ENCODE results near the gene INTS13.
"Not testable (repeated sequence)": the region's sequence is repeated elsewhere in the genome, so short reads cannot be mapped to it uniquely, and the experiment has no call there.

Gene INTS13

DNA sequence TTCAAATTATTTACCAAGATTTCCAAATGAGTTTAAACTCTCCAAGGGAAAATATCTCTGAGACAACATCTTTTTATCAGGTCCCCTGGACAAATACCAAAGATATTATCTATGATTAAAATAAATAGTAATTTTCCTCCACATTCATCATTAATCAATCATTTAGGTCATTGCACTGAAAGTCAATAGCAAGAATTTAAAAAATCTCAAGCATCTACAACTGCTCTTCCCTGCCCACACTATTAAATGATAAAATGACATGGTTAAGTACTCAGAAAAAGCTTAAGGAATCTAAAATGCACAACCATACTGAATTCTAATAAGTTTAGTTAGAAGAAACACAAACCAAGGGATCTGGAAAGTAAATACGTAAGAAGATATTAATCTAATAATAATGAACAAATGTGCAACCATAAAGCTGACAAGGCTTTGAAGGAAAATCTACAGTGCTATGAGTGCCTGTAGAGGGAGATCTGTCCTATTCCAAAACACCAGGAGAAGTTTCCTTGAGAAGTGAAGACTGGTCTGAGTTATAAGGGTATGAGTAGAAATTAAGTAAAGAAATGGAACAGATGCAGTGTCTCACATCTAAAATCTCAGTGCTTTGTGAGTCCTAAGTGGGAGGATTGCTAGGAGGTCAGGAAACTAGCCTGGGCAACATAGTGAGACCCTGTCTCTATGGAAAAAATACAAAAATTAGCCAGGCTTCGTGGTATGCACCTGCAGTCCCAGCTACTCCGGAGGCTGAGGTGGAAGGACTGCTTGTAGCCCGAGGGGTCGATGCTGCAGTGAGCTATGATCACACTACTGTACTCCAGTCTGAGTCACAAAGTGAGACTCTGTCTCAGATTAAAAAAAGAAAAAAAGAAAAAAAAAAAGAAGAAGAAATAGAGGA, 19.2 kb downstream of the INTS13 start:
- DNase-seq (ENCODE audit: low read depth), result peak; percentile 53
- TF ChIP-seq, protein P1, sequence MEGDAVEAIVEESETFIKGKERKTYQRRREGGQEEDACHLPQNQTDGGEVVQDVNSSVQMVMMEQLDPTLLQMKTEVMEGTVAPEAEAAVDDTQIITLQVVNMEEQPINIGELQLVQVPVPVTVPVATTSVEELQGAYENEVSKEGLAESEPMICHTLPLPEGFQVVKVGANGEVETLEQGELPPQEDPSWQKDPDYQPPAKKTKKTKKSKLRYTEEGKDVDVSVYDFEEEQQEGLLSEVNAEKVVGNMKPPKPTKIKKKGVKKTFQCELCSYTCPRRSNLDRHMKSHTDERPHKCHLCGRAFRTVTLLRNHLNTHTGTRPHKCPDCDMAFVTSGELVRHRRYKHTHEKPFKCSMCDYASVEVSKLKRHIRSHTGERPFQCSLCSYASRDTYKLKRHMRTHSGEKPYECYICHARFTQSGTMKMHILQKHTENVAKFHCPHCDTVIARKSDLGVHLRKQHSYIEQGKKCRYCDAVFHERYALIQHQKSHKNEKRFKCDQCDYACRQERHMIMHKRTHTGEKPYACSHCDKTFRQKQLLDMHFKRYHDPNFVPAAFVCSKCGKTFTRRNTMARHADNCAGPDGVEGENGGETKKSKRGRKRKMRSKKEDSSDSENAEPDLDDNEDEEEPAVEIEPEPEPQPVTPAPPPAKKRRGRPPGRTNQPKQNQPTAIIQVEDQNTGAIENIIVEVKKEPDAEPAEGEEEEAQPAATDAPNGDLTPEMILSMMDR (conservative IDR thresholded peaks at IDR 0.05; ENCODE audit: low read depth, low read length), result peak; percentile 42
- H3K4me3 ChIP-seq (ENCODE audit: low read depth, low read length), result no peak overlapping the region

DNA sequence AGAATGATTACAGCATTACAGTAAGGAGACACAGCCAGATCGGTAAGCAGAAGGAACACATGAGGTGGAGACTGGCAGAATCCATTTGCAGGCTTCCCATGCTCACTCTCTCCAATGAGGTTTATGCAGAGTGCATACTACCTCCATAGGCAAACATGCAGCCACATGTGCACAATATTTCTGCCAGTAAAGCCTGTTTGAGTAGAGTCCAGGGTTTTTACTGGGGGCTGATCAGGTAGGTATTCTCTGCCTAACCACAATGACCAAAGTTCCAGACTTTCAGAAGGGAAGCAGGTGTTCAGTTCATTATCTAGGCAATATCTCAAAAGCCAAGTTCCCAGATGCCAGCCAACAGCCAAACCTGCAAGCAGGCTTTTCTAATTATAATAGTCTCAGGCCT, 31.1 kb downstream of the INTS13 start:
- DNase-seq (ENCODE audit: low read depth), result no peak
- no peak overlapping the region for H3K4me3 ChIP-seq (ENCODE audit: low read depth, low read length)
- TF ChIP-seq, protein P1 (conservative IDR thresholded peaks at IDR 0.05; ENCODE audit: low read depth, low read length), result no peak

DNA sequence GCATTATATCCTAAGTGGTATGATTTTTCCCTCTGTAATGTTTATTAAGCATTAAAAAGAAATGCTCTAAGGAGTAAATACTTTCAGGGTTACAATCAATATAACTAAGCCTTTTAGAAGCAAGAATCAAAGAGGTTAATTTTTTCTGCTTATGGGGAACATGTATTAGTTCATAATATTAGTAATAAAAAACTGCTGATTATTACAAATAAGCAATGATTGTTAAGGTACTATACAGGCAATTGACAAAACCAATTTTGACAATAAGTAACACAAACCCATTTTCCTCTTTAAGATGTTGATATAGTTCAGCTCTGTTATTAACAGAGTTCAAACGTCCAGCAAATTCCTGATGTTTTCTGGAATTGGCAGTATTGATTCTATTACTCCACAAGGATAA, 31.8 kb downstream of the INTS13 start:
- TF ChIP-seq, protein P1 (conservative IDR thresholded peaks at IDR 0.05; ENCODE audit: low read depth, low read length), result no peak
- no peak overlapping the region for H3K4me3 ChIP-seq (ENCODE audit: low read depth, low read length)
- DNase-seq (ENCODE audit: low read depth), result no peak

DNA sequence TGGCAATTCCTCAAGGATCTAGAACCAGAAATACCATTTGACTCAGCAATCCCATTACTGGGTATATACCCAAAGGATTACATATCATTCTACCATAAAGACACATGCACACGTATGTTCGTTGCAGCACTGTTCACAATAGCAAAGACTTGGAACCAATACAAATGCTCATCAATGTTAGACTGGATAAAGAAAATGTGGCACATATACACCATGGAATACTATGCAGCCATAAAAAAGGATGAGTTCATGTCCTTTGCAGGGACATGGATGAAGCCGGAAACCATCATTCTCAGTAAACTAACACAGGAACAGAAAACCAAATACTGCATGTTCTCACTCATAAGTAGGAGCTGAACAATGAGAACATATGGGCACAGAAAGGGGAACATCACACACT, 34.4 kb downstream of the INTS13 start:
- not testable (repeated sequence) for DNase-seq (ENCODE audit: low read depth); H3K4me3 ChIP-seq (ENCODE audit: low read depth, low read length)

DNA sequence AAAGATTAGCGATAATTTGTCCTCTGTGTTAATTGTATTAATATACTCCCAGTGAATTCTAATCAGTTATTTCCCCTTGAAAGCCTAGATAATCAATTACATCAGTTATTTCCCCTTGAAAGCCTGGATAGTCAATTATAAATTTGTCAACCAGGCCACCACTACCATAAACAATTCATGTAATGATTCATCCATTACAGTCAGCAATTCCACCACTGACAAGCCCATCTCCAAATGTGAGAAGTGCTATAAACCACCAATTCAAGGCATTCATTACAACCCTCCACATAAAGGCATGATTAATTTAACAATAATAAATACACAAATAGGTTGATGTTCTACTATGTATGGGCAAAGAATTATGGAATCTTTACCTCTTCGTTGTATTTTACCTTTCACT, 40.9 kb downstream of the INTS13 start:
- TF ChIP-seq, protein P1 (conservative IDR thresholded peaks at IDR 0.05; ENCODE audit: low read depth, low read length), result no peak
- no peak for DNase-seq (ENCODE audit: low read depth)
- no peak overlapping the region for H3K4me3 ChIP-seq (ENCODE audit: low read depth, low read length)

DNA sequence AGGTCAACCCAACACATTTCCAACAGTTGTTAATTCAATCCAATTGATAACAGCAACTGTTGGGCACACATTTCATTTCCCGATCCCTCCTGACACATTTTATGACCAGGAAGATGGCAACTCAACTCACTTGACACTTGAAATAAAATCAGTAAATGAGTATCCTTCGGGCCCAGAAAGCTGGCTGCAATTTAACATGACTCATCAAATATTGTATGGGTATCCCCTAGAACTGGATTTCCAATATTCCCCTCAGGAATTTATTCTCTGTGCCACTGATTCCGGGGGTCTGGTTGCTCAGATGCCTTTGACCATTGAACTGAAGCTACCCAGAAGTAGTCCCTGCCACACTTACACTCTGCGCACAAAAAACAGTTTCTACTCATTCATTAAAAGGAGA, 42.1 kb downstream of the INTS13 start:
- DNase-seq (ENCODE audit: low read depth), result no peak

DNA sequence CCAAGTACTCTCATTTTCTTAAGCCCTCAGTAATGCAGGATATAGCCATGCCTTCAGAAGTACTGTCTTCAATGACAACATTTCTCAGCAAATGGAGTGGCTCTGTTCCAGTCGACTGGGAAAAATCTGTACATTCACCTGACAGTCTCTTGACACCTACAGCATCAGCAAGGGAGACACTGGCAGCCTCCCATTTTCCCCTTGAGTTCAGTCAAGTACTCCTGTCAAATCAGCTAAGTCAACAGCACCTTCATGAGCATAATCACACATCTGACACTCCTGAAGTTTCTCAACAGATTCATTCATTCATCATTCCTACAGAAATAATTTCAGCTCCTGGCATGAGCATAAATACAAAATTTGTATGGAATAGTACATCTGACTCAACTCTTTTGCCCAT, 46.1 kb downstream of the INTS13 start:
- no peak overlapping the region for H3K4me3 ChIP-seq (ENCODE audit: low read depth, low read length)
- DNase-seq (ENCODE audit: low read depth), result no peak
- TF ChIP-seq, protein P1 (conservative IDR thresholded peaks at IDR 0.05; ENCODE audit: low read depth, low read length), result no peak

More for the DNA sequence above, 42.1 kb downstream of the INTS13 start:
- TF ChIP-seq, protein P1 (conservative IDR thresholded peaks at IDR 0.05; ENCODE audit: low read depth, low read length), result no peak
- H3K4me3 ChIP-seq (ENCODE audit: low read depth, low read length), result no peak overlapping the region

All from choroid plexus epithelial cell (primary cell).